ENCODE measurements around the gene MCL1.
"Not testable (repeated sequence)": the region's sequence is repeated elsewhere in the genome, so short reads cannot be mapped to it uniquely, and the experiment has no call there.

MCL1 gene

DNA sequence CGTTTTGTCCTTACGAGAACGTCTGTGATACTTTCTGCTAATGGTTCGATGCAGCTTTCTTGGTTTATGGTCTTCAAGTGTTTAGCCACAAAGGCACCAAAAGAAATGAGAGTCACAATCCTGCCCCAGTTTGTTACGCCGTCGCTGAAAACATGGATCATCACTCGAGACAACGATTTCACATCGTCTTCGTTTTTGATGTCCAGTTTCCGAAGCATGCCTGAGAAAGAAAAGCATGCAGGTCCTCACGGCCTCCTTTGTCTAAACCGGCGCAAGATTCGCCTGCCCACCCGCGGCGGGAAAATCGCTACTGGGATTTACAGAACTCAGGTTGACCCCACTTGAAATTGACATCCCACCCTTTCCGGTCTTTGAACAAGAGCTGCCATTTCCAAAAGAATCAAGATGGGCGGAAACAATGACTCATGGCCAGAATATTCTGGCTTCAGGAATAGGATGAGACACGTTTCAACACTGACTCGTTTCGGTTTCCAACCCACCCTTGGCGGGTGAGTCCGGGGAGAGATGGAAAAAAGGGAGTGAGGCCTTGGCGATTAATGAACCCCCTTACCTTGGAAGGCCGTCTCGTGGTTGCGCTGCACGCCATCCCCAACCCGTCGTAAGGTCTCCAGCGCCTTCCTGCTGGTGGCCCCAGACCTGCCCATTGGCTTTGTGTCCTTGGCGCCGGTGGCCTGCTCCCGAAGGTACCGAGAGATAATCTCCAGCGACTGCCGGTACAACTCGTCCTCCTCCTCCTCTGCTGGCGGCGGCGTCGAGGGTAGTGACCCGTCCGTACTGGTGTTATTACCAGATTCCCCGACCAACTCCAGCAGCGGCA lies 919 bp downstream of the MCL1 start:
- H3K4me1 Mint-ChIP-seq, result peaks cover 35% of the 10 kb centered on the region
- peak overlapping the region; percentile 98 for H3K4me3 Mint-ChIP-seq
- peak overlapping the region; percentile 95 for H3K27ac Mint-ChIP-seq
- H3K36me3 Mint-ChIP-seq, result peaks cover 48% of the 10 kb centered on the region
- no peaks in the 10 kb centered on the region for H3K9me3 Mint-ChIP-seq
- H3K27me3 Mint-ChIP-seq, result no peaks in the 10 kb centered on the region

DNA sequence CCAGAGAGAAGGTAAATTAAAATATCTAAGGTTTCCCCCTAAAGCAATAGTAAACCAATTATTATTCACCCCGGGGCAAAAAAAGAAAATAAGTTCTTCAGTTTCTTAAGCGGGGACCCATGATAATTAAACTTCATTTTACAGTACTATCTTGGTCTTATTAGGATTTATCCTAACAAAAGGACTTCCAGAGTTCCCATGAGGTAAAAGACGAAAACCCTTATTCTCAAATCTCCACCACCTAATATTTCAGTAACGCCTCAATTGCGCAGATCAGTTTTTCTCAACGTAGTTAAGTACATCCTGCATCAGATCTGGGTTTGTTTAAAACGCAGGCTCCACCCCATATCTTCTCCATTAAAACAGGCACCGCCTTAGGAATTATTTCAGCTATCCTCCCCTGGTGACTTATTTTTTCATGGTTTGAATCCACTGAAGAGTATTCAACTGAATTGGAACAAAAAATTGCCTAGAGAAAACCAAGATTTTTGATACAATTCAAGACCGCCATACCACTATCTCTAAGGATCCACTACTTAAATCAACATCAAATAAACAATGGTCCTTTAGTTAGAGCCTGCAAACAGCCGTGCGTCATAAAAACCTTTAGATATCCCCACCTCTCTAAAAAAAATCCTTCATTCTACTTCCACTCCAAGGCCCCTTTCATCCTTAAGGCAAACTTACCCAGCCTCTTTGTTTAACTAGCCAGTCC lies 1.7 kb downstream of the MCL1 start:
- Mint-ChIP-seq H3K4me1 (peaks cover 42% of the 10 kb centered on the region), H3K9me3 (no peaks in the 10 kb centered on the region), H3K27ac (peak overlapping the region; percentile 95), H3K36me3 (peaks cover 55% of the 10 kb centered on the region), H3K27me3 (no peaks in the 10 kb centered on the region), H3K4me3 (peak overlapping the region; percentile 98)

DNA sequence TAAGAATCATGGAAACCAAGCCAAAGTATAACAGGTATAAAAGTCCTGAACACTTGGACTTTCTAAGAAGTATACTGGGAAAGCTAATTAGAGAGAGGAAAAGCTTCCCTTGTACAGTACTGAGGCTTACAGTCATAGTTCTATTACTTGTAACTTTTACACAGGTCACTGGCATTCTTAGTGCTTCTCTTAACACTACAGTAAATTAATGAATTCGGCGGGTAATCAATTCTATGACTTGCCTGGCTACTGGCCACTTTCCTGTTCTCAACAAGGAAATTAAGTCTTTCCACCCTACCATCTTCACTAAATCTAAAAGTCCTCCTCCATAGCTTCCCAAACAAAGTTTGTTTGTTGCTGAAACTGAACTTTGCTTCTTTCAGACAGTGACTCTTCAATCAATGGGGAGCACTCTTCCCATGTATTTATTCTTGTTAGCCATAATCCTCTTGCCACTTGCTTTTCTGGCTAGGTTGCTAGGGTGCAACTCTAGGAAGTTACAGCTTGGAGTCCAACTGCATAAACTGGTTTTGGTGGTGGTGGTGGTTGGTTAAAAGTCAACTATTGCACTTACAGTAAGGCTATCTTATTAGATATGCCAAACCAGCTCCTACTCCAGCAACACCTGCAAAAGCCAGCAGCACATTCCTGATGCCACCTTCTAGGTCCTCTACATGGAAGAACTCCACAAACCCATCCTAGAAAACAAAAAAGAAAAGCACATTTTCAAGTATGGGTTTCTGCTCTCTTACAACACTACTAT lies 2.4 kb downstream of the MCL1 start:
- peak overlapping the region; percentile 95 for H3K27ac Mint-ChIP-seq
- H3K9me3 Mint-ChIP-seq, result no peaks in the 10 kb centered on the region
- no peaks in the 10 kb centered on the region for H3K27me3 Mint-ChIP-seq
- H3K4me3 Mint-ChIP-seq, result peak overlapping the region; percentile 98
- H3K36me3 Mint-ChIP-seq, result peaks cover 57% of the 10 kb centered on the region
- peaks cover 42% of the 10 kb centered on the region for H3K4me1 Mint-ChIP-seq

DNA sequence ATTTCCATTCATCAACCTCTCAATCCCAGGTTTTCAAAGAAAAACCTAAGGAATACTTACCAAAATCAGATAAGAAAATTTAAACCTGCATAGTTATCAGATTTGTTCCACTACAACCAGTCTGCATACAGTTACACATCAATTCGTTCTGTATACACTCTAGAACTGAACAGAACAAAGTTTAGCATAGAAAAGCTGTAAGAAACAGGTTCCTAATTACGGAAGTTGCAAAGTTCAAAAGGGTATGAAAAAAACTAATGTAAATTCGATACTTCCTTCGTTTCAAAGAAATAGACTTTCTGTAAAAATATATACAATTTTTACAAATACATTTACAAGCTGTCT lies 3.1 kb downstream of the MCL1 start:
- H3K36me3 Mint-ChIP-seq, result peaks cover 57% of the 10 kb centered on the region
- peak overlapping the region; percentile 93 for H3K27ac Mint-ChIP-seq
- peak overlapping the region; percentile 98 for H3K4me3 Mint-ChIP-seq
- no peaks in the 10 kb centered on the region for H3K9me3 Mint-ChIP-seq
- peaks cover 42% of the 10 kb centered on the region for H3K4me1 Mint-ChIP-seq
- H3K27me3 Mint-ChIP-seq, result no peaks in the 10 kb centered on the region

DNA sequence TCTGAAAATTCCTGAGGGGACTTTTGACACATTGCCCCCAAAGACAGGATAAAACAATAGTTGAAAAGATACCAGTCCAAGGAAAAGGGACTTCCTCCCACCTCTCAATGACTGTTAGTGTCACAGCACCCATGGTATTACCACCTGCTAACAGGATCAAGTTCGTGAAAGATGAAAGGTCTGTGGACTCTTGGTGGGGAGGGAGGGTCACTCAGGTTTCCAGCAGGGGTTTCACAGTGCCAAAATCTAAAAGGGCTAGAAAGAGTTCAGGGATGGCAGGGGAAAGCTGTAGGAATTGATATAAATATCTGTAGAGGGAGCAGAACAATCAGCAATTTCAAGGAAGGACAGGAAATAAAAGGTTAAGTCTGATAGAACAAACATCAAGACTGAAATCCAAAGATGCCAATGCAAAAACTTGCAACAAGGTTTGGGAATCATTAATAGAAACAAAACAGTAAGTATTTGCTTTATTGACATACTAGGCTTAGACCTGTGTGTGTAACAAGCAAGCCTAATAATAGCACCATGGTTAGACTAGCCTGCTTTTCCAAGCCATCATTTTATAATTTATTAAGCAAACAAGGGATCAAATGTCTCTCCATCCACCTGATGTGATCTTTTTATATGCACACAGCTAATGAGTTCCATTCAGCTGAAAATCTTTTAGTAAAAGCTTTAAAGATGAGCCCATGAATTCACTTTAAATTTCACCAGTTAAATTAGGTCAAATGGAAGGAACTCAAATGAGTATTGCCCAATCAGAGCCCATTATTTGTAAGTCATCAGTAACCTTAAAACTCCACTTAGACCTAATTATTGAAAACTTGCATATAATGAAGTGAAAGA lies 3.7 kb downstream of the MCL1 start:
- H3K9me3 Mint-ChIP-seq, result no peaks in the 10 kb centered on the region
- peaks cover 60% of the 10 kb centered on the region for H3K36me3 Mint-ChIP-seq
- peak overlapping the region; percentile 93 for H3K27ac Mint-ChIP-seq
- H3K27me3 Mint-ChIP-seq, result no peaks in the 10 kb centered on the region
- H3K4me3 Mint-ChIP-seq, result peak overlapping the region; percentile 98
- peaks cover 43% of the 10 kb centered on the region for H3K4me1 Mint-ChIP-seq

DNA sequence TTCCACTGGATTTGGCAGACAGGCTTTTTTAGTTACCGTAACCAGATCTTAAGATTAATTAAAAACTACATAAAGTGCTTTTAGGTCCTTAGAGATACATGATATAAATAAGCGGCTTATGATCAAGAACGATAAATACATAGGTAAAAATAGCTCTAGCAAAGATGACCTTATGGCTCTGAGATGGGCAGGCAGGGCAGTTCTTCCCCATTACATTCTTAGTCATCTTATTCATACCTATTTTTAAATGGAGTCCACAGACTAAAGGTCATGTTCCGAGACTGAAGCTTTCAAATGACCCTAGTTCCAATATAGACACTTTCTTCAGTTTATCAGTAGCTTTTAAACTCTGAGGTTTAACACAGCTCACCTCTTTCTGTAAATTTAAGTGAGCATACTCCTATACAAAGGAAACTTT lies 4.3 kb downstream of the MCL1 start:
- Mint-ChIP-seq H3K4me3 (peak overlapping the region; percentile 98), H3K36me3 (peaks cover 61% of the 10 kb centered on the region), H3K27ac (peak overlapping the region; percentile 93), H3K27me3 (no peaks in the 10 kb centered on the region), H3K9me3 (no peaks in the 10 kb centered on the region), H3K4me1 (peaks cover 44% of the 10 kb centered on the region)

DNA sequence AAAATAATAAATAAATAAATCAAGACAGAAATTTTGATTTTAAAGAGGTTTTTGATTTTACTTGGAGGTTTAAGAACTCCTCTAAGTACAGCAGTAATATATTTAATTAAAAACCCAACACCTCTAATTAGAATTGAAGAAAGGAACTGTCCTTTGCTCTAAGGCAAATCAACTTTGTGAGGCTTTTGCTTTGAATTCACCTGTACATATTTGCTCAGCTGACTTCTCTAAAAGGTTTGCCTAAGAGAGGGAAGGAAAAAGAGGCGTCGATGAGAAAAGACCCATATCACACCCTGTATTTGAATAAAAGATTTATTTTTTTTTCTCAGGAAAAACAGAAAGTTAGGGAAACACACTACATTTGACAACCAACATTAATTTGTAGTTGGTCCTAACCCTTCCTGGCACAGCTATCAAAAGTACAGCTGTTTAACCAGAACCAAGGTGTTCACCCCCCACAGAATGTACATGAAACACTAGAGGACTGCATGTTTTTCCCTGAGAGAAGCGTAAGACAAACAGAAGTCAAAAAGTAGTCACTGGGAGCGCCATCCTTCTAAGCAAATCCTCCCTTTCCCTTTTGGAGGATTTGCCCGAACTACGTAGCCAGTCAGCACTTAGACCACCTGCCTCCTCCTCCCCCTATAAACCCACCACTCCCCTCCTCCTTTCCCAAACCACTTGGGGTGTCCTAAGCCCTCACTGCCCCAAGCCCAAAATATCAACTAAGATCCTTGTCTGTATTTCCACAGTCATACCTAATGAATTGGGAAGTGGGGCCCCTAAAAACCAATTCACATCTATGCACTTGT lies 4.9 kb downstream of the MCL1 start:
- Mint-ChIP-seq H3K4me1 (peaks cover 50% of the 10 kb centered on the region), H3K4me3 (peak overlapping the region; percentile 98), H3K36me3 (peaks cover 65% of the 10 kb centered on the region), H3K9me3 (no peaks in the 10 kb centered on the region), H3K27ac (peak overlapping the region; percentile 93), H3K27me3 (no peaks in the 10 kb centered on the region)

DNA sequence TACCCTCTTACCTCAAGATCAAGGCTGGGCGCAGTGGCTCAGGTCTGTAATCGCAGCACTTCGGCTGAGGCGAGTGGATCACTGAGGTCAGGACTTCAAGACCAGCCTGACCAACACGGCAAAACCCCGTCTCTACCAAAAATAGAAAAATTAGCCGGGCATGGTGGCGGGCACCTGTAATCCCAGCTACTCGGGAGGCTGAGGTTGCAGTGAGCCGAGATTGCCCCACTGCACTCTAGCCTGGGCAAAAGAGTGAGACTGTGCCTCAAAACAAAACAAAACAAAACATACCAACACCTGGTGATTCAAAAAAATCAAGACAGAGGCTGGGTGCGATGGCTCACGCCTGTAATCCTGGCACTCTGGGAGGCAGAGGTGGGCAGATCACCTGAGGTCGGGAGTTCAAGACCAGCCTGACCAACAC lies 5.8 kb downstream of the MCL1 start:
- H3K27ac Mint-ChIP-seq, result peak overlapping the region; percentile 88
- H3K4me1 Mint-ChIP-seq, result peaks cover 58% of the 10 kb centered on the region
- H3K36me3 Mint-ChIP-seq, result peaks cover 67% of the 10 kb centered on the region
- not testable (repeated sequence) for H3K9me3 Mint-ChIP-seq, H3K27me3 Mint-ChIP-seq
- peak overlapping the region; percentile 86 for H3K4me3 Mint-ChIP-seq

DNA sequence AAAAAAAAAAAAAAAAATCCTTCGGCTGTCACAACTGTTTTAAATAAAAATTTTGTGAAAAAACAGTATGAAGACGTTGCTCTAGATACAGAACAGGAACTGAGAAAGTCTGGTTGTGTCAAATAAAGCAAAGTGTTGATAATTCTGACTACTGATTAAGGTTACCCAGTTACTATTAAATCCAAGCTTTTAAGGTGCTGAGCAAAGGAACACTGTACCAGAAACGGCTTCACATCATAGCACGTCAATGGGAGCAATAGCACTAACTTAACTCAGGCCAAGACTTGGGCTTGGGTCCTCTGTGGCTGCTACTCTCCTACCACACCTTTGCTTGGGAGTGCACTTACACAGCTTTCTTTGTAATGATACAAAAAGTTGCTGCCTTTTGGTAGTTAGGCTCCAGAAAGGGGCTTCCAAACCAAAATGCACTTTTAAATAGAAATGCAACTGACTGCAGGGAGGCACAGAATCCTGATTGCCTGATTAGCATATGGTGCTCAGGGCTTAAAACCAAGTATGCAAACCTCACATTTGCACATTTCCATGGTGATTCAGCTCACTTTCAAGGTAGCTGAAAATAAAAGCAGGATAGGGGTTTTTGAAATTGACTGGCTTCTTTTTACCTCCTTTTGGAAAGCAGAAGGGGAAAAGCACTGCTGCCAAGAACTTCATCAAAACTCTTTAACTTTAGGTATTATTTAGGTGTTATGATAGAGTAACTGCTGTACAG lies 6.3 kb downstream of the MCL1 start:
- H3K36me3 Mint-ChIP-seq, result peaks cover 62% of the 10 kb centered on the region
- H3K4me1 Mint-ChIP-seq, result peaks cover 64% of the 10 kb centered on the region
- peak overlapping the region; percentile 88 for H3K27ac Mint-ChIP-seq
- H3K9me3 Mint-ChIP-seq, result no peaks in the 10 kb centered on the region
- no peaks in the 10 kb centered on the region for H3K27me3 Mint-ChIP-seq
- H3K4me3 Mint-ChIP-seq, result peak overlapping the region; percentile 86

DNA sequence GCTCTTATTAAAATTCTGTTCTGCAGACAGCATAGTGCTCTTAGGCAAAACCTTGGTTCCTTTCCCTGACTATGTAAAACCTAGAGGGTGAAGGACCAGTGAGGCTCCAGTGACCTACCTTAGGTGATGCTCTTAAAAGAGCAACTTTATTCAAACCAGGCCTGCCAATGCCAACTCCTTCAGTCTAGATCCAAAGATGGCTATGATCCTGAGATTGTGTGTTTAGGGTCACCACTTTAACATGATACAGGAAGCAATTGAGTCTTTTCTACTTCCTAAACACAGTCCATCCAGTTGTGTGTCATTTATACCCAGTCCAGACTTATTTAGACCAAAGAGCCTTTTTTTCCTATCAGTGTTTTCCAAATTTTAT lies 10.8 kb downstream of the MCL1 start:
- peak overlapping the region; percentile 86 for H3K4me3 Mint-ChIP-seq
- peaks cover 25% of the 10 kb centered on the region for H3K36me3 Mint-ChIP-seq
- peak overlapping the region; percentile 98 for H3K27ac Mint-ChIP-seq
- no peaks in the 10 kb centered on the region for H3K9me3 Mint-ChIP-seq
- peaks cover 83% of the 10 kb centered on the region for H3K4me1 Mint-ChIP-seq
- H3K27me3 Mint-ChIP-seq, result no peaks in the 10 kb centered on the region

DNA sequence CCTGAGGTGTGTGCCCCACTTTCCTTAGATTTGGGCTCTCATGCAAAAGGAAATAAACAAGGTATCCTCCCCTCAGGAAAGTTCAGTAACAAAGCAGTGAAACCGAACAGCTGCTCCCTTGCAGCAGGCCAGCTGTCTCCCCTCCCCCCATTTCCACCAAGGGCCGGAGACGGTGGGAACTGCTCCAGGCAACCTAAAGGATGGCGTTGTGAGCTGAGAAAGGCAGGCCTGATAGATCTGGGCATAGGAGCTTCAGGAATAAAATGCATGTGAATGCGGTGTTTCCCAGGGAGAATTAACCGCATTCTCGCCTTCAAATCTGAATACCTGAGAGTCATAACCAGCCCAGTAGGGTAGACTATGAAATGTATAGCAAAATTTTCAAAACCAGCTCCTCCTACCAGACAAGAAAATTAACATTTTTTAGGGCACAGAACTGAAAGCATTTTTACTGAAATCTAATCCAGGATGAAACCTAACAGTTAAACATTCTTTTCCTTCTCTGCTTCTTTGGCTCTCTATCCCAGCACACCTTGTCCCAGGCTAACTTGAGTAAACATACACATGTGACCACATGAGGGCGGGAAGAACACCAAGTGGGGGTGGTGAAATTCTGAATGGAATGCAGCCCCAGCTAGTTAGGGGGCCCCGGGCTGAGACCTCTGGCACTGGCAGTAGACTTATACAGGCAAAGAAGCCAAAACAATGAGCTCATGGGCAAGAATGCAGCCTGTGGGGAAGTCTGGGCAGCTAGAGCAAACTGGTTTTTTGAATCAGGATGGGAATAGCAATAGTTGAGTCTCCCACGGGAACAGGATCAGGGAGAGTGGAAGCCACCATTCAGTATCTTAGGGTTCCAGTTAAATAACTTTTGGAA lies 11.5 kb downstream of the MCL1 start:
- no peaks in the 10 kb centered on the region for H3K9me3 Mint-ChIP-seq
- H3K4me3 Mint-ChIP-seq, result peak overlapping the region; percentile 86
- no peaks in the 10 kb centered on the region for H3K27me3 Mint-ChIP-seq
- H3K4me1 Mint-ChIP-seq, result peaks cover 85% of the 10 kb centered on the region
- H3K36me3 Mint-ChIP-seq, result peaks cover 19% of the 10 kb centered on the region
- H3K27ac Mint-ChIP-seq, result peak overlapping the region; percentile 98

DNA sequence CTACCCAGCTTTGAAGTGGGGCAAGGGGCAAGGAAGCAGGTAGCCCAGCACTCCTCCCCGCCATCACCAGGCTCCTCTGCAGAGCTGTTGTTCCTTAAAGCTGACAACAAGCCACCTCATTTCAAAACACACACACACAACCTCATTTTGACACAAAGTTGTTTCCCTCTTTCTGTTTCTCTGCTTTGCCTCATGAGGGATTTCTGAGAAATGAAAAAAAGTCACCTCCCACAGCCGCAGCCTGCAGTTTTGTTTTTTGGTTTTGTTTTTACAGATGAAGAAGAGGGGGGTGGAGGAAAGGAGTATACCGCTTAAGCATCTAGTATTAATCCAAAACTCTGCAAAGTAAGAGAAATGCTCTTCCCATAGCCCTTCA lies 12.1 kb downstream of the MCL1 start:
- Mint-ChIP-seq H3K27ac (peak overlapping the region; percentile 98), H3K27me3 (no peaks in the 10 kb centered on the region), H3K9me3 (no peaks in the 10 kb centered on the region), H3K4me3 (peak overlapping the region; percentile 86), H3K36me3 (peaks cover 14% of the 10 kb centered on the region), H3K4me1 (peaks cover 85% of the 10 kb centered on the region)

Data from activated naive CD4-positive, alpha-beta T cell treated with anti-CD3 and anti-CD28 coated beads, Interleukin-2, amount 50 U/mL, for 24 hours (primary cell).